Femur (tissue), 1 donor: ENCODE results near the gene CDKAL1.

ENCODE experiments used
- DNase-seq: peaks from one replicate; pipeline ENCODE4 v3.0.0-alpha.2; 2017

Gene CDKAL1

DNA sequence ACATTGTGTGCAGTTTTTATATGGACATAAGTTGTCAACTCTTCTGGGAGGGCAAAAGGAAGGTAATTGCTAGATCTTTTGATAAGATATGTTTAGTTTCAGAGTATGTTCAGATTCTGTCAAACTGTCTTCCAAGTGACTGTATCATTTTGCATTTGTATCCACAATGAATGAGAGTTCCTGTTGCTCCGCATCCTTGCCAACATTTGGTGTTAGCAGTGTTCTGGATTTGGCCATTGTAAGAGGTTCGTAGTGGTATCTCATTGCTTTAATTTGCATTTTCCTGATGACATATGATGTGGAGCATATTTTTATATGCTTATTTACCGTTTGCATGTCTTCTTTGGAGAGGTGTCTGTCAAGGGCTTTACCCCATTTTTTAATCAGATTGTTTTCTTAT lies 150.2 kb downstream of the CDKAL1 start:
- DNase-seq = no peak

DNA sequence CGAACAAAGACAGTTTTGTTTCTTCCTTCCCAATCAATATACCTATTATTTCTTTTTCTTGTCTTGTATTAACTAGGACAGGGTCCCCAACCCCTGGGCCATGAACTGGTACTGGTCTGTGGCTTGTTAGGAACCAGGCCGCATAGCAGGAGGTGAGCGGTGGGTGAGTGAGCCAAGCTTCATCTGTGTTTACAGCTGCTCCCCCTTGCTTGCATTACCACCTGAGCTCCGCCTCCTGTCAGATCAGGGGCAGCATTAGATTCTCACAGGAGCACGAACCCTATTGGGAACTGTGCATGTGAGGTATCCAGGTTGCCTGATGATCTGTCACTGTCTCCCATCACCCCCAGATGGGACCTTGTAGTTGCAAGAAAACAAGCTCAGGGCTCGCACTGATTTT lies 151.9 kb downstream of the CDKAL1 start:
- DNase-seq = no peak

DNA sequence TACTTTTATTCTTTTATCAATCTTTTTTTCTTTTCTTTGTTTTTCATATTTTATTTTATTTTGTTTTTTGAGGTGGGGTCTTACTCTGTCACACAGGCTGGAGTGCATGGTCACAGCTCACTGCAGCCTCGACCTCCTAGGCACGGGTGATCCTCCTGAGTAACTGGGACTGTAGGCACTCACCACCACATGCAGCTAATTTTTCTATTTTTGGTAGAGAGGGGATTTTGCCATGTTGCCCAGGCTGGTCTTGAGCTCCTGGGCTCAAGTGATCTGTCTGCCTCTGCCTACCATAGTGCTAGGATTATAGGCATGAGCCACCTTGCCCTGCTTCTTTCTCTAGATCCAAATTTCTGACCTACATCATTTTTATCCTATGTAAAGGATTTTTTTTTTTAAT lies 153.2 kb downstream of the CDKAL1 start:
- no peak for DNase-seq

DNA sequence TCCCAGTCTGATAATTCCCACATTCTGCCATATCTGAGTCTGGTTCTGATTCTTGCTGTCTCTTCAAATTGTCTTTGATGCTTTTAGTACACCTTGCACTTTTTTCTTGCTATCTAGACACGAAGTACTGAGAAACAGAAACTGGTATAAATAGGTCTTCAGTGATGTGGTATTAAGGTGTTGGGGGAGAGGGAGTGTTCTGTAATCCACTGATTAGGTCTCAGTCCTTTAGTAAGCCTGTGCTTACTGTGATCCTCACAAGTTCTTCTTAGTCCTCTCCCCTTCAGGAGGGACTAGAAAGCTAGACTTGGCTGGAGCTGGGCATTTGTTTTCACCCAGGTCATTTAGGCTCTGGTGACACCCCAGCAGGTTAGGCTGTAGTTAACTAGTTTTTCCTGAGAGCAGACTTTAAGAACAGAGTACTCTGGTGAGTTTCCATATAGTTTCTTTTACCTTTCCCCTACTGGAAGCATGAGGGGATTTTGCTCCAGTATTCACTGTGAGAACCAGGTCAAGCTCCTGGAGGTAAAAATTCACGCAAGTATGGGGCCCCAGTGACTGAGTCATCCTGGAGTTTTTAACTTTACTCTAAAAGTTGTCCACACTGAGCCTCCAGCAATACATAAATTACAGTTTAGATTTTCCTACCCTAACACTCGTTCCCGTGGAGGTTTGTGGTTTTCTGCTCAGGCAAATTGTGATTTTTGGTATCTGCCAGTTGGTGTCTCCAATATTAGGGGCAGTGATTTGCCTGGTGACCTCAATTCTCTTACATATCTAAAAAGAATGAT lies 154.6 kb downstream of the CDKAL1 start:
- DNase-seq = no peak

GRCh38 chr6:20691185-20691584 lies 156.9 kb downstream of the CDKAL1 start:
- no peak for DNase-seq

DNA sequence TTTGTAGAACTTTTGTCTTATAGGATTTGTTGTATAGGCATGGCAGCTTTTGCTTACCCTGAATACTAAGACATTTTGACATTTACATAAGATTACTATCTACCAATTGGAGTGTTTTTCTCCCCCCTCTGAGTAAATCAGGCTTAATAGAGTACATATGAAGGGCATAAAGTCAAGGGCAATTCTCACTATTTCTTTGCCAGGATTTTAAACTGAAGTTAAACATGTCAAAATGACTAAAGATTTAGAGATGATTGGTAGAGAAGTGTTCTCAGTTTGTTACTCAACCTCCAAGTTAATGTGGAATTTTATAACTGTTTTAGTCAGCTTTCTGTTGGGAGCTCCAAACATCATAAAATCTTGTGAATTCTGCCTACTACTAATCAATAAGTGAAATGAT lies 157.8 kb downstream of the CDKAL1 start:
- no peak for DNase-seq

GRCh38 chr6:20693466-20694063 lies 159.3 kb downstream of the CDKAL1 start:
- DNase-seq = no peak

DNA sequence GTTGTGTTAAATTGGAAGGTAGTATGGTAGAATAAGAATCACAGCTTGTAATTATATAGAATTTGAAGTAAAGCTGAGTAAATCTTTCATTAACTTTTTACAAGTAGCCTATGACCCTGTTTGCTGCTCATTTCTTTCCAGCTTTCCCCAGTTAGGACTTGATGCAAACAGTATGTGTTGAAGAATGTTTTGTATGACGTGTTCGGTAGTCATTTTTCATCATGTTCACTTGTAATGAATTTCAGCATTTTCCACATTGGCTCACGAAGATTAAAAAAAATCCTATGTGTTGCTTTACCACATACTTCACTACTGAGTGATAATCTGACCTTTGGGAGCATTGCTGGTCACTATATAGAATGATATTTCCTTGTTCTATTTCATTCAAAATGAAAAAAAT lies 162.4 kb downstream of the CDKAL1 start:
- no peak for DNase-seq

GRCh38 chr6:20698675-20699074 lies 164.4 kb downstream of the CDKAL1 start:
- no peak for DNase-seq

DNA sequence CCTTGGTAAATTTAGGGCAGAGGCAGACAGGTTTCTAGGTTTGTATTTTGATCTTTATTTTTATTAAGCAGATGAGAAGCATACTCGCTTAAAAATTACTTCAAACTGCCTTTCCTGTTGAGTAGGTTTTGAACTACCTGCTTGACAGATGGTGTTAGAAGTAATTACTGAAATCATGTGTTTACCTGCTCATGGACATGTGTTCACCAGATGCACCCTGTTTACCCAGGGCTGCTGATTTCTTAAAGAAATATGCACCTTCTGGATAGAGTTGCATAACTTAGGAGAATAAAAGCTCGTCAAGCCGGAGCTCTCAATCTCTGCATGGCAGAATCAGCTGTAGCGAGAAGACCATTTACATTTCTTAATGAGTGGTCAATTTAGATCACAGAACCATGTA lies 165.1 kb downstream of the CDKAL1 start:
- DNase-seq = no peak

DNA sequence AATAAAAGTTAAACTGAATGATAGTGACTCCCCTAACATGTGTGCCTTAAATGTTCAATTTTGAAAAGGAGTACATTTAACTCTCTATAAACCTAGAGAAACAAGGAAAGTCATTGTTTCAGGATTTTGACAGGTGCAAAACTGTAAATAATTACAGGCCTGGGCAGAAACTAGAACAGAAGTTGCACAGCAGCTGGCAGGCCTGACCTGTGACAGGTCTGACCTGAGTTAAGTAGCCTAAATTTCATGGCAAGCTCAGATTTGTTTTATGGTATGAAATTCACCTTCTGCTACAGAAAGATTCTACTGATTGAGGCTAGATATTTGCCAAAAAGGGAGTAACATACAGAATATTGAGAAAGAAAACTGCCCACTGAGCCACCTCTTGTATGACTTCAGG lies 166.1 kb downstream of the CDKAL1 start:
- DNase-seq = no peak

- no peak for DNase-seq
These were observed 168.1 kb downstream of the CDKAL1 start for GRCh38 chr6:20702366-20702765.

- DNase-seq = no peak
These were observed 168.8 kb downstream of the CDKAL1 start for GRCh38 chr6:20703049-20703448.

- no peak for DNase-seq
These were observed 170.2 kb downstream of the CDKAL1 start for GRCh38 chr6:20704325-20705025.

DNA sequence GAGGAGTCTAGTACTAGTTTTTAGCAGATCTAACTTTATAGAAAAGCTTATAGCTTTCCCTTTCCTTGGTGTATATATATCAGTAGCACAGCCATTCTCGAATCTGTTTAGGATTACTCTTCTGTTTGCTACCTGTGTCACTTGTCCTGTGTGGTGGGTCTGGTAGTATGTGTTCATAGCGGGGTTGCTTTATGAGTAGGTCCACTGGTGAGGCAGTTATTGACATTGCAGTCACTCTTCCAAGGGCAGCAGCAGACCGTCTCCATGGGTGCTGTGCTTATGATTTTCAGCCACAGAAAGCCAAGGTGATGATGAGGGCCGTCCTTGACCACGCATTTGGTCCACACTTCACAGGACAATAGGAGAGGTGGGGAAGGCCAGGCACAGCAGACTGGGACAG lies 171.5 kb downstream of the CDKAL1 start:
- DNase-seq = no peak

DNA sequence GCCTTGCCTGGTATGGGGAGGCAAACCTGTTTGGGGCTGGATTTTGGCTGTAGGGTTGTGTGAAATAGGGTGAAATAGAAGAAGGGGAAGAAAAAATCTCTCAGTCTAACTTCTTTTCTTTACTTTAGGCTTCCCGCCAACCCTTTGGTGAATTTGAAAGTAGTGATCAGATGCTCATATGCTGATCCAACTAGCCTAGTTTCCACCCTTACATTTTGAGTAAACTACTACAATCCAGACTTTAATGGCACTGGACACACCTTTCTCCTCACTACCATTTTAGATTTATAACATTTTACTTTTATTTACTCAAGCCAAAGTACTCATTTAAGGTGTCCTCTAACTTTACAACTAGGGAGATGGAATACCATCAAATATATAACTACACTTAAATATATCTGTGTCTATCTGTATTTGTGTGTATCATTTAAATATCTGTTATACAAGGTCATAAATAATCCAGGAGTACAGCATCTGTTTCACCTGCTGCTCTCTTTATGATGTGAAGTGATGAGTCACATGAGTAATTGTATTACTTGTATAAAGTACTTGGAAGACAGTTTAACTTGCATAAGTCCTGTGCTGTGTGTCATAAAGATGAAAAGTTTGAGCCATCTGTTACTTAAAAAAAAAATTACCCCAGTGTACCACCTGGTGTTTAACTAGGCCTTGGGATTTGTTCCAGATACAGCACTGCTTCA lies 172.1 kb downstream of the CDKAL1 start:
- DNase-seq = no peak

DNA sequence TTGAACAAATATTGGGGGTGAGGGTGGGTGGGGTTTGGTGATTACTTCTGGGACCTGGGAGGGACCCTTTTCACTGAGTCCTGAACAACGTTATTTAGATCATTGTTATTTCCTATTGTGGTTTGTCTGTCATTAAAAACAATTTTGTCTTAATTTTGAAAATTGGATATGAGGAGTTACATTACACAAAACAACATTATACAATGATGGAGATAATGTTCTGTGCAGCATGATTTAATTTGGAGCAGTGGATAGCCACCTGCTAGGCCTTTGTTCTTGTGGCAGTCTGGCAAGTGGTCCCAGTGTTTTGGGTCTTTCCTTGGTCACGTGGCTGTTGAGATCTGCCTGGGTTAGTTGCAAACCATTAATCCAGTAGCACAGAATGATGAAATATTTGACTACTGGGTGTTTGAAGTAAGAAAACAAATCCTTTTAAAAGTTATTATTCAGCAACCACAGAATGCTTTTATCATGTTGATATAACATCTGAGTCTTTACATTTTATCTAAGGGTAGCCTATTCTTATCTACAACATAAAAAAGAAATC lies 172.8 kb downstream of the CDKAL1 start:
- DNase-seq = no peak

DNA sequence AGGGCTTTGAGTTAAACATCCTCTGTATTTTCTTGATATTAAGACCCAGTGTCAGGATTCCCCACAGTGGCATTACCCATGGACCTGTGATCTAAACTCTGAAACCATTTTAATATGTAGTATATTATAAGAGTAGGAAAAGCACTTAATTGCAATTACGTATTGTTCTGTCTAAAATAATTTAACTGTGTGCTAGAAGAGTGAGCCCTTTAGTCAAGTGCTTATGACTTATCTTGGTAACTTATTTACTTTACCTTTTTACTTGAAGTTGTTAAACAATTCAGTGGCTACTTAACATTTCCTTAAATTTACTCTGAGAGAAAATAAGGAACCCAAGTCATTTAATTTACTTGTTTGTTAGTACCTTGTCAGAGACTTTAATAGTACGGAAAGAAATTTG lies 173.6 kb downstream of the CDKAL1 start:
- no peak for DNase-seq

GRCh38 chr6:20708367-20709124 lies 174.3 kb downstream of the CDKAL1 start:
- DNase-seq = no peak

DNA sequence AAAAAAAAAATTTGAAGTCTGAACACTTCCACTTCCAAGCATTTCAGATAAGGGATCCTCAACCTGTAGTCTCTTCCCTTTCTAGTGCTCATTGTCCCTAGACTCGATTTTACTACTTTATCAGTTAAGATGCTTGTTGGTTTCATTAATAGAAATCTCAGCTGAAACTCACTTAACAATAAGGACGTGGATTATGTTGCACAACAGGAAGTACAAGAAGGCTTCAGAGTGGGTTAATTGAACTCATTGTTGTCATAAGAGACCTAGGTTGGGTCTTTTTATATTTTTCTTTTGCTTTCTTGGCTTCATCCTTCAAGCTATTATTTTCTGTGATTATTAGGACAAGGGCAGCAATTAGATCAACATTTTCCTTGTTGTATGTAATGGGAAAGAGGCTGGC lies 175.2 kb downstream of the CDKAL1 start:
- no peak for DNase-seq

- no peak for DNase-seq
These were observed 176.1 kb downstream of the CDKAL1 start for GRCh38 chr6:20710341-20710740.

DNA sequence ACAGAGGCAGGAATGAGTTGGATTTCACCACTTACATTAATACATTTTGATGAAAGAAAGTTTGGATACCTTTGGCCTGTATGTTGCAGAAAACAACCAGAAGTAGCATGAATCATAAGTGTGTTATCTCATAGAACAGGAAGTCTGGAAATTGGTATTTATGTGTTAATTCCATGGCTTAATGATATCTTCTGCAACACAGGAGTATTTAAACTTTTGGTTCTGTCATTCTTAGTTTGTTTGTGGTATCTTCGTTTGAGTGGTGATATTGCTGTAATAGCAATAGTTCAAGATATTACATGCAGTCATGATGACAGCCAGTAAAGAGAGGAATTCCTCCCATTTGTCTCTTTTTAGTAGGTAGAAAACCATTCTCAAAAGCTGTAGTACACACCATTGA lies 177.3 kb downstream of the CDKAL1 start:
- no peak for DNase-seq

DNA sequence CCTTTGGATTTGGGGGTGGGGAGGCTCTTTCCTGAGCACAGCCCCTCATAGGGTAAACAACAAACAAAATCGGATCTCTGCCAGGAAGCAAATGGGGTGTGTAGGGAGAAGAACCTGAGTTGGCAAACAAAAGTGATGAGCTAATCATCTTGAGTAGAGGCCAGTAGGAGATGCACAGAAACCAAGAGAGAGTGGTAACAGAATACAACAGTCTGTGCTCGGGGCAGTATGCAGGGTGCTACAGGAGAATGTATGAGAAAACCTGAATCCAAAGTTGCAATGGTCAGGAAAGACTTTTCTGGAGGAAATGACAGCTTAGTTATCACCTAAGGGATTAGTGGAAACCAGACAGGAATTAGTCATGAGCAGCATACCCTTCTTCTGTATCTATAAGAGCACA lies 177.8 kb downstream of the CDKAL1 start:
- DNase-seq = no peak
